Muscle of leg (tissue), 11 donors: ENCODE data around the gene DHRS7. TPM values are rescaled to one million over a fixed set of nuclear protein-coding genes. Genes with fewer than 3 reads are reported as not detected.

Source experiments
- DNase-seq: peaks from one replicate; pipeline ENCODE4 v3.0.0; 2013
- H3K27ac ChIP-seq: one replicate; pipeline ENCODE4 v1.5.1; 2013; ENCODE audit warnings: mild to moderate bottlenecking, low read length, control low read depth
- H3K27me3 ChIP-seq: one replicate; pipeline ENCODE4 v1.6.1; 2013; ENCODE audit warnings: low read length; ENCODE audit not compliant: control insufficient read depth, insufficient read depth
- H3K36me3 ChIP-seq: one replicate; pipeline ENCODE4 v1.6.1; 2013; ENCODE audit warnings: low read length; ENCODE audit not compliant: control insufficient read depth, insufficient read depth
- H3K4me1 ChIP-seq: one replicate; pipeline ENCODE4 v1.6.1; 2013; ENCODE audit warnings: low read length; ENCODE audit not compliant: control insufficient read depth, insufficient read depth
- H3K4me3 ChIP-seq: one replicate; pipeline ENCODE4 v1.5.1; 2013; ENCODE audit warnings: low read length, control low read depth
- H3K9me3 ChIP-seq: replicated peaks from 2 replicates; pipeline ENCODE4 v1.6.1; 2013; ENCODE audit warnings: low read depth, low read length; ENCODE audit not compliant: control insufficient read depth
- WGBS: methylation state at CpG from one replicate; pipeline ENCODE4 v1.1.5; 2013; ENCODE audit warnings: missing lambda C conversion rate; ENCODE audit not compliant: insufficient coverage; 5-methylcytosine and 5-hydroxymethylcytosine counted together
- polyA plus RNA-seq, 8 donors: library from polyadenylated mRNA; unstranded; fragments of 120-200 nt; gene quantifications; one replicate each; pipeline versions ENCODE4 v1.2.1 to v1.2.3, GENCODE V29; 2013; ENCODE audit warnings: inconsistent platforms in 1 of 8, low replicate concordance in 1 of 8; ENCODE audit not compliant: insufficient read length in 8 of 8, insufficient read depth in 1 of 8
- total RNA-seq: library from RNA; stranded (reverse); fragments of 120-200 nt; gene quantifications from one replicate; pipeline ENCODE4 v1.2.4, GENCODE V29; 2013

The DHRS7 gene
- total and polyA plus RNA-seq, 9 donors = 61.9 to 88.4 (median 70.2) TPM

GRCh38 chr14:60188115-60188514, 22.9 kb upstream of the DHRS7 start:
- Histone ChIP-seq H3K36me3 (no peaks in the 10 kb centered on the region), H3K4me1 (no peaks in the 10 kb centered on the region), H3K27ac (no peak overlapping the region), H3K27me3 (no peaks in the 10 kb centered on the region), H3K4me3 (no peak overlapping the region), H3K9me3 (no peaks in the 10 kb centered on the region)
- peak; percentile 34 for DNase-seq
- no CpG with 5 or more reads among the region's 3 CpGs for WGBS

GRCh38 chr14:60184905-60185555, 19.8 kb upstream of the DHRS7 start:
- no peak overlapping the region for H3K4me3 ChIP-seq
- no peaks in the 10 kb centered on the region for H3K27me3 ChIP-seq
- H3K27ac ChIP-seq = no peak overlapping the region
- WGBS = no CpG with 5 or more reads among the region's 5 CpGs
- no peaks in the 10 kb centered on the region for H3K4me1 ChIP-seq
- H3K9me3 ChIP-seq = no peaks in the 10 kb centered on the region
- no peak for DNase-seq
- no peaks in the 10 kb centered on the region for H3K36me3 ChIP-seq

GRCh38 chr14:60184146-60184904, 19.1 kb upstream of the DHRS7 start:
- Histone ChIP-seq H3K27ac (peak overlapping the region; percentile 40), H3K4me3 (peak overlapping the region; percentile 30), H3K27me3 (no peaks in the 10 kb centered on the region), H3K9me3 (no peaks in the 10 kb centered on the region), H3K4me1 (no peaks in the 10 kb centered on the region), H3K36me3 (no peaks in the 10 kb centered on the region)
- peak; percentile 86 for DNase-seq
- no CpG with 5 or more reads among the region's 5 CpGs for WGBS

- DNase-seq = peak; percentile 73
- no CpG with 5 or more reads among the region's 1 CpG for WGBS
- peak overlapping the region; percentile 40 for H3K27ac ChIP-seq
Measured at GRCh38 chr14:60183741-60184140, 18.5 kb upstream of the DHRS7 start.

GRCh38 chr14:60183138-60183537, 17.9 kb upstream of the DHRS7 start:
- H3K36me3 ChIP-seq = no peaks in the 10 kb centered on the region
- H3K27ac ChIP-seq = no peak overlapping the region
- DNase-seq = no peak
- H3K27me3 ChIP-seq = no peaks in the 10 kb centered on the region
- no peak overlapping the region for H3K4me3 ChIP-seq
- 100% methylated on average over 1 of the region's 3 CpGs for WGBS
- no peaks in the 10 kb centered on the region for H3K4me1 ChIP-seq
- no peaks in the 10 kb centered on the region for H3K9me3 ChIP-seq

More at GRCh38 chr14:60183741-60184140, 18.5 kb upstream of the DHRS7 start:
- H3K9me3 ChIP-seq = no peaks in the 10 kb centered on the region
- no peaks in the 10 kb centered on the region for H3K27me3 ChIP-seq
- H3K36me3 ChIP-seq = no peaks in the 10 kb centered on the region
- no peaks in the 10 kb centered on the region for H3K4me1 ChIP-seq
- peak overlapping the region; percentile 30 for H3K4me3 ChIP-seq

- 80% methylated on average over 1 of the region's 3 CpGs for WGBS
- Histone ChIP-seq H3K4me1 (no peaks in the 10 kb centered on the region), H3K27me3 (no peaks in the 10 kb centered on the region), H3K36me3 (no peaks in the 10 kb centered on the region), H3K4me3 (no peak overlapping the region), H3K27ac (peak overlapping the region; percentile 32), H3K9me3 (no peaks in the 10 kb centered on the region)
- DNase-seq = peak; percentile 57
Measured at GRCh38 chr14:60179431-60179869, 14.3 kb upstream of the DHRS7 start.

- Histone ChIP-seq H3K4me3 (no peak overlapping the region), H3K4me1 (no peaks in the 10 kb centered on the region), H3K36me3 (no peaks in the 10 kb centered on the region), H3K27me3 (no peaks in the 10 kb centered on the region), H3K9me3 (no peaks in the 10 kb centered on the region), H3K27ac (no peak overlapping the region)
- DNase-seq = no peak
- no CpG with 5 or more reads among the region's 1 CpG for WGBS
Measured at GRCh38 chr14:60178820-60179219, 13.6 kb upstream of the DHRS7 start.

GRCh38 chr14:60178164-60178563, 13.0 kb upstream of the DHRS7 start:
- no peak for DNase-seq
- Histone ChIP-seq H3K27me3 (no peaks in the 10 kb centered on the region), H3K36me3 (no peaks in the 10 kb centered on the region), H3K27ac (no peak overlapping the region), H3K4me3 (no peak overlapping the region), H3K9me3 (no peaks in the 10 kb centered on the region), H3K4me1 (no peaks in the 10 kb centered on the region)
- no CpG with 5 or more reads among the region's 1 CpG for WGBS

GRCh38 chr14:60175255-60175902, 10.2 kb upstream of the DHRS7 start:
- Histone ChIP-seq H3K27ac (no peak overlapping the region), H3K4me3 (no peak overlapping the region), H3K4me1 (no peaks in the 10 kb centered on the region), H3K9me3 (no peaks in the 10 kb centered on the region), H3K36me3 (no peaks in the 10 kb centered on the region), H3K27me3 (no peaks in the 10 kb centered on the region)
- no peak for DNase-seq
- WGBS = 86% methylated on average over 2 of the region's 2 CpGs
